K562 (cell line): ENCODE measurements around the gene ERP27. TPM values are rescaled to one million over a fixed set of nuclear protein-coding genes. Genes with fewer than 3 reads are reported as not detected.
A peak's percentile ranks its signal among the peaks of the same experiment; 100 is the strongest.

Source experiments
- ARNT ChIP-seq, 2 experiments: fragments of 450-650 bp; IDR thresholded peaks; 2 replicates each; pipeline ENCODE4 v1.6.1; 2016; ENCODE audit warnings: mild to moderate bottlenecking in 1 of 2
- DLX4 ChIP-seq: fragments of 250-450 bp; sonication (Bioruptor Pico); IDR thresholded peaks from 2 replicates; pipeline ENCODE4 v1.6.1; 2021; ENCODE audit warnings: mild to moderate bottlenecking
- E2F3 ChIP-seq: fragments of 250-450 bp; sonication (Bioruptor Pico); IDR thresholded peaks from 2 replicates; pipeline ENCODE4 v1.4.0; 2020; ENCODE audit warnings: mild to moderate bottlenecking
- GTF2A2 ChIP-seq: IDR thresholded peaks from 2 replicates; pipeline ENCODE4 v1.6.1; 2016; ENCODE audit warnings: mild to moderate bottlenecking, missing genetic modification characterization, missing compliant biosample characterization
- GTF2E2 ChIP-seq: fragments of 200-800 bp; sonication (Bioruptor generic); IDR thresholded peaks from 2 replicates; pipeline ENCODE4 v1.6.1; 2016; ENCODE audit warnings: missing genetic modification characterization, missing compliant biosample characterization
- MIER1 ChIP-seq: fragments of 450-650 bp; IDR thresholded peaks from 2 replicates; pipeline ENCODE4 v1.6.1; 2016; ENCODE audit warnings: antibody characterized with exemption, mild to moderate bottlenecking, low read depth
- NR3C1 ChIP-seq: sonication (generic); formaldehyde crosslinking; IDR thresholded peaks from 2 replicates; pipeline ENCODE4 v1.8.1; 2022; ENCODE audit warnings: missing genetic modification reagents
- PML ChIP-seq: IDR thresholded peaks from 2 replicates; pipeline ENCODE4 v1.6.1; 2012; ENCODE audit warnings: low read length, inconsistent platforms
- POLR2A ChIP-seq: fragments of 450-650 bp; conservative IDR thresholded peaks from 2 replicates; pipeline ENCODE4 v1.6.1; 2016
- POLR2AphosphoS5 ChIP-seq: IDR thresholded peaks from 2 replicates; pipeline ENCODE4 v1.6.1; 2011; ENCODE audit warnings: mild to moderate bottlenecking, low read depth, low read length, moderate library complexity; ENCODE audit not compliant: control insufficient read depth, insufficient read depth
- PTRF ChIP-seq: fragments of 450-650 bp; IDR thresholded peaks from 2 replicates; pipeline ENCODE4 v1.6.1; 2016; ENCODE audit warnings: mild to moderate bottlenecking, missing genetic modification characterization, missing compliant biosample characterization
- SIX5 ChIP-seq, 2 experiments: IDR thresholded peaks; 2 replicates each; pipeline ENCODE4 v1.6.1; 2011; ENCODE audit warnings: low read length in 2 of 2, borderline replicate concordance in 1 of 2, low read depth in 1 of 2, mild to moderate bottlenecking in 1 of 2, moderate library complexity in 1 of 2; ENCODE audit not compliant: insufficient read depth in 1 of 2
- TBP ChIP-seq: optimal IDR thresholded peaks from 2 replicates; pipeline ENCODE3; 2011; ENCODE audit warnings: low read depth, low read length, improper control_type of control experiment
- XRCC4 ChIP-seq: IDR thresholded peaks from one replicate; pipeline ENCODE4 v1.6.1; 2011; ENCODE audit not compliant: insufficient read depth, insufficient read length; ENCODE audit errors: extremely low read depth
- ZBTB26 ChIP-seq: fragments of 450-650 bp; formaldehyde crosslinking; IDR thresholded peaks from 2 replicates; pipeline ENCODE4 v1.4.0; 2022; ENCODE audit warnings: missing genetic modification characterization
- ZC3H8 ChIP-seq: fragments of 450-650 bp; IDR thresholded peaks from 2 replicates; pipeline ENCODE4 v1.6.1; 2017
- ZMIZ1 ChIP-seq, 2 experiments: fragments of 150-350 bp in 1 of 2; IDR thresholded peaks; 2 replicates each; pipeline ENCODE4 v1.6.1; 2012 to 2016; ENCODE audit warnings: low read depth in 2 of 2, low read length in 2 of 2, mild to moderate bottlenecking in 1 of 2, moderate library complexity in 1 of 2
- ZNF316 ChIP-seq: fragments of 450-650 bp; IDR thresholded peaks from 2 replicates; pipeline ENCODE4 v1.6.1; 2016
- ZNF436 ChIP-seq: fragments of 250-450, 450-650 bp; sonication (Bioruptor Pico); formaldehyde crosslinking; IDR thresholded peaks from 2 replicates; pipeline ENCODE4 v1.7.0; 2020; ENCODE audit warnings: mild to moderate bottlenecking
- polyA plus RNA-seq, 8 experiments: library from polyadenylated mRNA; depleted of rRNA in 4 of 8; stranded (reverse) in 5 of 8; unstranded in 3 of 8; fragments of >200 nt; fragmentation: Nextera tagmentation in 2 of 8; fragmentation: Illumina TruSeq in 1 of 8; extraction: Ambion mirVana in 2 of 8; extraction: Trizol in 1 of 8; gene quantifications; 2 replicates each; pipeline versions ENCODE4 v1.2.1 to v1.2.3, GENCODE V29; 2011 to 2014; ENCODE audit warnings: inconsistent platforms in 1 of 8, missing spikeins in 1 of 8
- total RNA-seq, 7 experiments: library from RNA; depleted of rRNA in 6 of 7; stranded (reverse); fragments of >200 nt in 6 of 7; fragmentation: Illumina TruSeq in 2 of 7; extraction: Trizol in 2 of 7; gene quantifications; 2 replicates each; pipeline versions ENCODE4 v1.2.1 to v1.2.3, GENCODE V29; 2011 to 2021; ENCODE audit warnings: low replicate concordance in 1 of 7

Gene ERP27
- total and polyA plus RNA-seq, 9 of the 15 experiments (the other 6 are each of a cell fraction or from before 2014, with no cell fraction given), result 0.07 to 0.27 (median 0.11) TPM; not detected in 6

GRCh38 chr12:14923944-14924343, 14.4 kb downstream of the ERP27 start (continued):
- TF ChIP-seq ZBTB26 (peak; percentile 98), ARNT (IDR thresholded peaks at IDR 0.05) (no peak), TBP (peak; percentile 73), MIER1 (no peak), XRCC4 (no peak), DLX4 (peak; percentile 67; the same call in 1 of the 2 replicates), POLR2A (peak; percentile 89), ZNF316 (peak; percentile 41), E2F3 (CRISPR knock-in tag) (no peak), POLR2AphosphoS5 (peak; percentile 78), GTF2E2 (tag) (peak; percentile 56; the same call in 1 of the 2 replicates), PML (peak; percentile 94), ZC3H8 (peak; percentile 77; the same call in 1 of the 2 replicates), ZNF436 (CRISPR knock-in tag) (0 out of 2 replicates have a peak, but pooled peaks have one; percentile 7), PTRF (no peak), GTF2A2 (tag) (no peak), ZMIZ1 (IDR thresholded peaks at IDR 0.05; ENCODE audit: low read depth in 2 of 2, low read length in 2 of 2) (0 out of 4 replicates have a peak, but pooled peaks of 1 of the 2 experiments have one; percentile 49), SIX5 (IDR thresholded peaks at IDR 0.05; ENCODE audit: borderline replicate concordance in 1 of 2, insufficient read depth in 1 of 2, low read depth in 1 of 2, low read length in 2 of 2) (no peak), NR3C1 (CRISPR knock-in tag) (no peak)
